H9 (cell line): ENCODE measurements around the gene CMSS1. TPM values are rescaled to one million over a fixed set of nuclear protein-coding genes. Genes with fewer than 3 reads are reported as not detected.

Experiments used
- DNase-seq: peaks from one replicate; pipeline ENCODE4 v3.0.0-alpha.2; 2017
- H2AFZ ChIP-seq: one replicate; pipeline ENCODE4 v1.6.1; 2013; ENCODE audit warnings: mild to moderate bottlenecking, low read length, control low read depth, moderate library complexity
- H2AK5ac ChIP-seq: 2 replicates; pipeline ENCODE4 v1.6.1; 2013; ENCODE audit warnings: low read length, control low read depth, mixed read lengths; ENCODE audit not compliant: insufficient read length
- H2BK120ac ChIP-seq: one replicate; pipeline ENCODE4 v1.6.1; 2013; ENCODE audit warnings: low read depth, mild to moderate bottlenecking, low read length, control low read depth, inconsistent platforms; ENCODE audit not compliant: poor library complexity, severe bottlenecking
- H2BK12ac ChIP-seq: 2 replicates; pipeline ENCODE4 v1.6.1; 2013; ENCODE audit warnings: low read length, control low read depth, mixed read lengths, low read depth; ENCODE audit not compliant: insufficient read length
- H2BK15ac ChIP-seq: 2 replicates; pipeline ENCODE4 v1.6.1; 2013; ENCODE audit warnings: low read depth, low read length, control low read depth
- H2BK20ac ChIP-seq: one replicate; pipeline ENCODE4 v1.6.1; 2013; ENCODE audit warnings: low read depth, mild to moderate bottlenecking, low read length, control low read depth, inconsistent platforms; ENCODE audit not compliant: poor library complexity, severe bottlenecking
- H2BK5ac ChIP-seq: 2 replicates; pipeline ENCODE4 v1.6.1; 2013; ENCODE audit warnings: low read length, control low read depth, mixed read lengths; ENCODE audit not compliant: insufficient read length
- H3K14ac ChIP-seq: 2 replicates; pipeline ENCODE4 v1.6.1; 2013; ENCODE audit warnings: low read length, control low read depth; ENCODE audit not compliant: insufficient read depth
- H3K18ac ChIP-seq: 2 replicates; pipeline ENCODE4 v1.6.1; 2013; ENCODE audit warnings: low read depth, mild to moderate bottlenecking, mixed read lengths, low read length, control low read depth; ENCODE audit not compliant: insufficient read length
- H3K23ac ChIP-seq: 2 replicates; pipeline ENCODE4 v1.6.1; 2013; ENCODE audit warnings: low read length, control low read depth, mixed read lengths, low read depth; ENCODE audit not compliant: insufficient read length
- H3K23me2 ChIP-seq: 2 replicates; pipeline ENCODE4 v1.6.1; 2013; ENCODE audit warnings: low read depth, mild to moderate bottlenecking, mixed read lengths, low read length, control low read depth; ENCODE audit not compliant: insufficient read length, poor library complexity, severe bottlenecking
- H3K27ac ChIP-seq: 2 replicates; pipeline ENCODE4 v1.5.1; 2013; ENCODE audit warnings: low read length, control low read depth, mixed read lengths, low read depth; ENCODE audit not compliant: insufficient read length
- H3K27me3 ChIP-seq: 2 replicates; pipeline ENCODE4 v1.6.1; 2013; ENCODE audit warnings: low read length, control low read depth, inconsistent platforms; ENCODE audit not compliant: insufficient read depth
- H3K4ac ChIP-seq: 2 replicates; pipeline ENCODE4 v1.6.1; 2013; ENCODE audit warnings: low read depth, mild to moderate bottlenecking, control low read depth, inconsistent platforms, low read length, moderate library complexity
- H3K4me1 ChIP-seq: 2 replicates; pipeline ENCODE4 v1.6.1; 2013; ENCODE audit warnings: low read length, control low read depth, inconsistent platforms; ENCODE audit not compliant: insufficient read depth
- H3K4me2 ChIP-seq: 2 replicates; pipeline ENCODE4 v1.6.1; 2013; ENCODE audit warnings: low read length, control low read depth, mixed read lengths; ENCODE audit not compliant: insufficient read length, insufficient read depth
- H3K56ac ChIP-seq: 2 replicates; pipeline ENCODE4 v1.6.1; 2013; ENCODE audit warnings: low read depth, mild to moderate bottlenecking, mixed read lengths, low read length, control low read depth; ENCODE audit not compliant: insufficient read length
- H3K79me1 ChIP-seq: 2 replicates; pipeline ENCODE4 v1.6.1; 2013; ENCODE audit warnings: low read depth, mild to moderate bottlenecking, moderate library complexity, low read length, control low read depth, inconsistent platforms; ENCODE audit not compliant: insufficient read depth, poor library complexity, severe bottlenecking
- H3K79me2 ChIP-seq: 2 replicates; pipeline ENCODE4 v1.6.1; 2013; ENCODE audit warnings: low read length, control low read depth, inconsistent platforms; ENCODE audit not compliant: insufficient read depth
- H3K9ac ChIP-seq: 2 replicates; pipeline ENCODE4 v1.6.1; 2013; ENCODE audit warnings: low read length, control low read depth, mixed read lengths; ENCODE audit not compliant: insufficient read length; ENCODE audit errors: extremely low read depth
- H3K9me3 ChIP-seq: one replicate; pipeline ENCODE4 v1.6.1; 2013; ENCODE audit warnings: low read depth, low read length, inconsistent platforms; ENCODE audit not compliant: control insufficient read depth
- H3T11ph ChIP-seq: one replicate; pipeline ENCODE4 v1.6.1; 2013; ENCODE audit warnings: mild to moderate bottlenecking, low read length, control low read depth, inconsistent platforms
- H4K20me1 ChIP-seq: one replicate; pipeline ENCODE4 v1.6.1; 2013; ENCODE audit not compliant: control insufficient read depth, insufficient read length, insufficient read depth
- H4K5ac ChIP-seq: 2 replicates; pipeline ENCODE4 v1.6.1; 2013; ENCODE audit warnings: low read depth, mild to moderate bottlenecking, mixed read lengths, low read length, control low read depth; ENCODE audit not compliant: insufficient read length
- H4K8ac ChIP-seq: replicated peaks from 2 replicates; pipeline ENCODE4 v1.6.1; 2013; ENCODE audit warnings: low read length, control low read depth, mixed read lengths, low read depth; ENCODE audit not compliant: insufficient read length
- H4K91ac ChIP-seq: 2 replicates; pipeline ENCODE4 v1.6.1; 2013; ENCODE audit warnings: low read depth, mild to moderate bottlenecking, moderate library complexity, mixed read lengths, low read length, control low read depth; ENCODE audit not compliant: insufficient read length
- H3K27ac Mint-ChIP-seq, 3 experiments: 2 replicates in 2 of 3; 3 replicates in 1 of 3; pipeline ENCODE4 v1.8.0; 2020 to 2021; ENCODE audit warnings: mixed read lengths in 3 of 3, mild to moderate bottlenecking in 1 of 3, moderate library complexity in 1 of 3
- H3K27me3 Mint-ChIP-seq: 2 replicates; pipeline ENCODE4 v1.8.0; 2021; ENCODE audit warnings: low read depth, mild to moderate bottlenecking, moderate library complexity, mixed read lengths
- H3K36me3 Mint-ChIP-seq, 3 experiments: 2 replicates in 2 of 3; 3 replicates in 1 of 3; pipeline ENCODE4 v1.8.0; 2020 to 2021; ENCODE audit warnings: low read depth in 3 of 3, mixed read lengths in 3 of 3; ENCODE audit not compliant: insufficient read depth in 1 of 3
- H3K4me1 Mint-ChIP-seq, 2 experiments: 2 replicates each; pipeline ENCODE4 v1.8.0; 2020; ENCODE audit warnings: mixed read lengths in 2 of 2
- H3K4me3 Mint-ChIP-seq, 2 experiments: 2 replicates in 1 of 2; 3 replicates in 1 of 2; pipeline ENCODE4 v1.8.0; 2020 to 2021; ENCODE audit warnings: mild to moderate bottlenecking in 2 of 2, mixed read lengths in 2 of 2, moderate library complexity in 1 of 2
- H3K9me3 Mint-ChIP-seq, 2 experiments: 2 replicates in 1 of 2; 3 replicates in 1 of 2; pipeline ENCODE4 v1.8.0; 2020; ENCODE audit warnings: mild to moderate bottlenecking in 2 of 2, mixed read lengths in 2 of 2, moderate library complexity in 1 of 2
- CTCF ChIP-seq: fragments of 200-600 bp; sonication (generic); conservative IDR thresholded peaks from 3 replicates; pipeline ENCODE4 v1.8.0; 2021; ENCODE audit warnings: antibody characterized with exemption, mild to moderate bottlenecking
- WGBS: extraction: QIAGEN DNeasy Blood & Tissue Kit; methylation state at CpG from one replicate; pipeline ENCODE4 v1.1.7; 2013; ENCODE audit warnings: missing lambda C conversion rate, low lambda C conversion rate, mixed read lengths; ENCODE audit not compliant: insufficient read length; ENCODE audit errors: extremely low coverage; 5-methylcytosine and 5-hydroxymethylcytosine counted together
- total RNA-seq: library from RNA; stranded (reverse); gene quantifications from 2 replicates; pipeline ENCODE4 v1.2.1, GENCODE V29; 2021

Gene CMSS1
- total RNA-seq, 1 experiment from 2014 or later, result 61.8 TPM

GRCh38 chr3:100171211-100171914, 353.7 kb downstream of the CMSS1 start:
- Histone ChIP-seq H3K9ac (no peak overlapping the region), H3K56ac (no peak overlapping the region), H3K4me1 (no peaks in the 10 kb centered on the region), H4K91ac (no peak overlapping the region), H3K23me2 (no peaks in the 10 kb centered on the region), H4K20me1 (no peaks in the 10 kb centered on the region), H3K4me2 (no peak overlapping the region), H3K23ac (no peak overlapping the region), H3K14ac (no peak overlapping the region), H4K8ac (no peak overlapping the region), H2AFZ (no peak overlapping the region), H2BK5ac (no peak overlapping the region), H3K4ac (no peak overlapping the region), H3K79me2 (no peaks in the 10 kb centered on the region), H2BK120ac (no peak overlapping the region), H2BK20ac (no peak overlapping the region), H3K27ac (no peak overlapping the region), H4K5ac (no peak overlapping the region), H2BK12ac (no peak overlapping the region), H3K18ac (no peak overlapping the region), H2BK15ac (no peak overlapping the region), H3K79me1 (no peaks in the 10 kb centered on the region), H3K27me3 (no peaks in the 10 kb centered on the region), H3K9me3 (no peaks in the 10 kb centered on the region), H3T11ph (no peak overlapping the region), H2AK5ac (no peak overlapping the region)
- Mint-ChIP-seq H3K27ac (no peak overlapping the region; a peak in 1 of 7 replicates), H3K4me1 (peaks cover 4% of the 10 kb centered on the region in 2 experiments; a peak in 2 of 4 replicates), H3K27me3 (no peaks in the 10 kb centered on the region), H3K36me3 (peaks cover 3 to 18% (median 6%) of the 10 kb centered on the region in 3 experiments; a peak in 5 of 7 replicates), H3K9me3 (no peaks in the 10 kb centered on the region), H3K4me3 (no peak overlapping the region)
- TF ChIP-seq CTCF, result no peak
- no CpG with 5 or more reads among the region's 6 CpGs for WGBS
- DNase-seq, result no peak
